Measurements from ENCODE around the gene TPCN2. TPM values are rescaled to one million over a fixed set of nuclear protein-coding genes. Genes with fewer than 3 reads are reported as not detected.

Gene TPCN2
- polyA plus RNA-seq, 3 donors = 29.3 to 52.8 (median 31.5) TPM

DNA sequence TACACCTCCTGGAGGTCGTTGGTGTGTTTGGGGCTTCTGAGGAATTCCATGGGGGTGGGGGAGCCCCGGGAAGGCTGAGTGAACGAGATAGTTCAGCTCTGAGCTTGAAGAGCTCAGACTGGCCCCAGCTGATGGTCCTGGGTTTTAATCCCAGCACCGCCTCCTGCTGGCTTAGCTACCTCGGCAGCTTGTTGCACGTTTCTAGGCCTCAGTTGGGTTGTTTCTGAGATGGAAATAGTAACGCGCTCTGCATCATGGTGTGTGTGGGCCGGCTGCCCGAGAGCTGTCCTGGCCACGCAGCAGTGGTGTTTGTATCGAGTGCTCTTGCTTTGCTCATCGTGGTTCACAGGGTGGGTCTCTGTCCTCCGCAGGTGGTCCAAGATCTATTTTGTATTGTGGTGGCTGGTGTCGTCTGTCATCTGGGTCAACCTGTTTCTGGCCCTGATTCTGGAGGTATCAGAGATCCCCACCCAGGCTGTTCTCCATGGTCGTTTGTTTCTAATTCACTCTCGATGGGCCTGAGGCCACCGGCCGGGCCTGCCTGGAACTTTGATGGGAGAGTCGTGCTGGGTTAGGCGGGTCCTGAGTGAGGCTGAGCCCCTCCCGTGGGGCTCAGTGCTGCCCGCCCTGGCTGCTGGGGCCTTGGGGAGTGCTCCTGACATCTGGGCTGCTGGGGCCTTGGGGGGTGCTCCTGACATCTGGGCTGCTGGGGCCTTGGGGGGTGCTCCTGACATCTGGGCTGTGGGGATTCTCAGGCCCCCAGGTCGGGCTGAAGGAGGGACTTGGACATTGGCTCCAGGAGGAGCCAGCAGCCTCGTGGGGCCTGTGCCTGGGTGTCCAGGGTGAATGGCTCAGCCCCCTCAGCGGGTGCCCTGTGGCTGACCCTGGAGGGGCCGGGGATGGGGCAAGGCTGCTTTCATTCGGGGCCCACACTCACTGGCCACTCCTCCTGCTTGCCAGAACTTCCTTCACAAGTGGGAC is 37.7 kb downstream of the TPCN2 start:
- WGBS (ENCODE audit: insufficient coverage) = 94% methylated on average over 22 of the region's 28 CpGs
- Histone ChIP-seq H3K27me3 (ENCODE audit: control insufficient read depth in 2 of 2, insufficient read depth in 2 of 2, low read length in 2 of 2) (no peaks in the 10 kb centered on the region), H3K4me1 (ENCODE audit: control insufficient read depth in 1 of 2, insufficient read depth in 2 of 2, low read length in 2 of 2) (no peaks in the 10 kb centered on the region), H2AFZ (ENCODE audit: insufficient read depth, low read depth, low read length, poor library complexity, severe bottlenecking) (no peak overlapping the region), H3K4me2 (replicated peaks; ENCODE audit: extremely low read depth, low read length, poor library complexity, severe bottlenecking) (no peak overlapping the region), H3K4me3 (replicated peaks in 1 of 3; ENCODE audit: low read depth in 2 of 3, low read length in 3 of 3) (no peak overlapping the region), H3K79me2 (ENCODE audit: insufficient read depth, low read length) (peaks cover 4% of the 10 kb centered on the region), H3K9ac (ENCODE audit: insufficient read depth, low read length, poor library complexity, severe bottlenecking) (no peak overlapping the region), H3K9me3 (replicated peaks in 1 of 2; ENCODE audit: control insufficient read depth in 1 of 2, insufficient read depth in 1 of 2, low read length in 2 of 2) (no peaks in the 10 kb centered on the region), H4K20me1 (ENCODE audit: insufficient read depth, low read length) (peaks cover 55% of the 10 kb centered on the region), H3K36me3 (replicated peaks in 1 of 2; ENCODE audit: control insufficient read depth in 1 of 2, insufficient read depth in 2 of 2, low read length in 2 of 2) (peaks cover 85 to 93% of the 10 kb centered on the region in 2 donors), H3K27ac (ENCODE audit: low read depth in 1 of 2, low read length in 2 of 2) (peak overlapping the region in 1 of 2 donors; percentile 59)
- Mint-ChIP-seq H3K9me3 (peaks cover 0 to 3% (median 0%) of the 10 kb centered on the region in 7 donors), H3K27ac (peak overlapping the region in 5 of 7 donors; percentile 68 to 84 (median 79)), H3K27me3 (ENCODE audit: low read depth in 3 of 3) (peaks cover 0 to 1% (median 0%) of the 10 kb centered on the region in 3 donors), H3K36me3 (peaks cover 76 to 90% of the 10 kb centered on the region in 2 donors), H3K4me3 (no peak overlapping the region), H3K4me1 (peaks cover 7% of the 10 kb centered on the region)
- TF ChIP-seq CTCF (IDR thresholded peaks at IDR 0.05) = no peak
- intact Hi-C loops (cut with micrococcal nuclease) = loop anchor here (5.0 to 10.0 kb wide), 5 partner anchors 39 to 252 kb away; partner anchors contain the start of genes IGHMBP2 (in 2 of the 2), MRPL21 (in 2 of the 2) and TPCN2 (in 1 of the 2)
- DNase-seq = no peak

DNA sequence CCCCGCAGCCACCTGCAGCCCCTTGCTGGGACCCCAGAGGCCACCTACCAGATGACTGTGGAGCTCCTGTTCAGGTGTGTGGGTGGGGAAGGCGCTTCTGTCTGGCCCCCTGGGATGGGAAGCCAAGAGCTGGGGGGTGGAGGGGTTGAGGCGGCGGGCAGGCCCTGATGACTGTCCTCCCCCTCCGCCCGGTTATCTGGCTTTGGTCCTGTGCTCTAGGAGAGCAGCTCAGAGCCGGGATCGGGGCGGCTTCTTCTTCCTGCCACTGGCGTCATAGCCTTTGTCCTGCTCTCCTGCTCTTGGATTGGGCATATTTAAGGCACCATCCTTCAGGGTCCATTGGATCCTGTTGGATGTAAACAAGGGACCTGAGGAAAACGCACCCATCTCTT is 38.4 kb downstream of the TPCN2 start:
- peak overlapping the region in 6 of 7 donors; percentile 60 to 89 (median 74) for H3K27ac Mint-ChIP-seq
- Histone ChIP-seq H3K27me3 (ENCODE audit: control insufficient read depth in 2 of 2, insufficient read depth in 2 of 2, low read length in 2 of 2) (no peaks in the 10 kb centered on the region), H4K20me1 (ENCODE audit: insufficient read depth, low read length) (peaks cover 61% of the 10 kb centered on the region), H3K27ac (ENCODE audit: low read depth in 1 of 2, low read length in 2 of 2) (peak overlapping the region in 1 of 2 donors; percentile 59), H2AFZ (ENCODE audit: insufficient read depth, low read depth, low read length, poor library complexity, severe bottlenecking) (no peak overlapping the region), H3K4me1 (ENCODE audit: control insufficient read depth in 1 of 2, insufficient read depth in 2 of 2, low read length in 2 of 2) (no peaks in the 10 kb centered on the region), H3K4me2 (replicated peaks; ENCODE audit: extremely low read depth, low read length, poor library complexity, severe bottlenecking) (no peak overlapping the region), H3K9ac (ENCODE audit: insufficient read depth, low read length, poor library complexity, severe bottlenecking) (no peak overlapping the region), H3K36me3 (replicated peaks in 1 of 2; ENCODE audit: control insufficient read depth in 1 of 2, insufficient read depth in 2 of 2, low read length in 2 of 2) (peaks cover 85 to 93% of the 10 kb centered on the region in 2 donors), H3K4me3 (replicated peaks in 1 of 3; ENCODE audit: low read depth in 2 of 3, low read length in 3 of 3) (no peak overlapping the region), H3K79me2 (ENCODE audit: insufficient read depth, low read length) (peaks cover 4% of the 10 kb centered on the region), H3K9me3 (replicated peaks in 1 of 2; ENCODE audit: control insufficient read depth in 1 of 2, insufficient read depth in 1 of 2, low read length in 2 of 2) (no peaks in the 10 kb centered on the region)
- 98% methylated on average over 8 of the region's 11 CpGs for WGBS (ENCODE audit: insufficient coverage)
- H3K36me3 Mint-ChIP-seq = peaks cover 76 to 90% of the 10 kb centered on the region in 2 donors
- no peak overlapping the region for H3K4me3 Mint-ChIP-seq
- DNase-seq = no peak
- H3K4me1 Mint-ChIP-seq = peaks cover 5% of the 10 kb centered on the region
- peaks cover 0 to 6% (median 0%) of the 10 kb centered on the region in 7 donors for H3K9me3 Mint-ChIP-seq
- peaks cover 0 to 1% (median 0%) of the 10 kb centered on the region in 3 donors for H3K27me3 Mint-ChIP-seq (ENCODE audit: low read depth in 3 of 3)
- no peak for TF ChIP-seq CTCF (IDR thresholded peaks at IDR 0.05)
- intact Hi-C loops (cut with micrococcal nuclease) = loop anchor here (5.0 to 10.0 kb wide), 5 partner anchors 40 to 252 kb away; partner anchors contain the start of genes IGHMBP2 (in 2 of the 2), MRPL21 (in 2 of the 2) and TPCN2 (in 1 of the 2)
